OCI-LY3 (cell line): ENCODE results near the gene PTPRD.

Experiments used
- H2AFZ ChIP-seq: fragments of 200-600, 300-600 bp; shearing (Covaris generic); 2 replicates; pipeline ENCODE4 v1.6.0; 2014; ENCODE audit warnings: antibody characterized with exemption, low read depth, low read length
- H3K27ac ChIP-seq: fragments of 200-600, 300-600 bp; sonication (generic); 2 replicates; pipeline ENCODE4 v1.5.1; 2014; ENCODE audit warnings: mild to moderate bottlenecking, low read length, moderate library complexity, mixed read lengths
- H3K27me3 ChIP-seq: fragments of 200-600, 300-600 bp; sonication (generic); 2 replicates; pipeline ENCODE4 v1.6.1; 2014; ENCODE audit warnings: low read depth, low read length, mixed read lengths
- H3K36me3 ChIP-seq: fragments of 200-600, 300-600 bp; sonication (generic); replicated peaks from 2 replicates; pipeline ENCODE3; 2014; ENCODE audit warnings: low read depth, low read length, mixed read lengths
- H3K4me1 ChIP-seq: fragments of 300-600, 200-600 bp; sonication (generic); 2 replicates; pipeline ENCODE4 v1.6.1; 2014; ENCODE audit warnings: low read length, mixed read lengths
- H3K4me2 ChIP-seq: fragments of 200-600, 300-600 bp; sonication (generic); 2 replicates; pipeline ENCODE4 v1.6.1; 2014; ENCODE audit warnings: low read length, mixed read lengths
- H3K4me3 ChIP-seq: fragments of 300-600, 200-600 bp; sonication (generic); 2 replicates; pipeline ENCODE4 v1.5.1; 2014; ENCODE audit warnings: antibody characterized with exemption, mild to moderate bottlenecking, low read length, moderate library complexity
- H3K79me2 ChIP-seq: fragments of 300-600, 200-600 bp; shearing (Covaris generic); 2 replicates; pipeline ENCODE4 v1.6.1; 2014; ENCODE audit warnings: mild to moderate bottlenecking, low read length, mixed read lengths
- H3K9ac ChIP-seq: fragments of 300-600, 200-600 bp; shearing (Covaris generic); 2 replicates; pipeline ENCODE4 v1.6.0; 2014; ENCODE audit warnings: mild to moderate bottlenecking, low read length, moderate library complexity
- H3K9me3 ChIP-seq: fragments of 200-600, 300-600 bp; shearing (Covaris generic); 2 replicates; pipeline ENCODE4 v1.6.1; 2014; ENCODE audit warnings: low read length, mixed read lengths; ENCODE audit not compliant: insufficient read depth
- H4K20me1 ChIP-seq: fragments of 200-600, 300-600 bp; sonication (generic); 2 replicates; pipeline ENCODE4 v1.6.1; 2016; ENCODE audit warnings: low read length, mixed read lengths; ENCODE audit not compliant: insufficient read depth
- CTCF ChIP-seq: fragments of 200-600, 300-600 bp; sonication (generic); IDR thresholded peaks from 2 replicates; pipeline ENCODE4 v1.5.1; 2014; ENCODE audit warnings: antibody characterized with exemption, low read length, low read depth
- EZH2phosphoT487 ChIP-seq: fragments of 200-600 bp; shearing (Covaris generic); IDR thresholded peaks from 2 replicates; pipeline ENCODE4 v1.6.1; 2018; ENCODE audit warnings: antibody characterized with exemption, mixed run types, low read depth

Gene PTPRD

DNA sequence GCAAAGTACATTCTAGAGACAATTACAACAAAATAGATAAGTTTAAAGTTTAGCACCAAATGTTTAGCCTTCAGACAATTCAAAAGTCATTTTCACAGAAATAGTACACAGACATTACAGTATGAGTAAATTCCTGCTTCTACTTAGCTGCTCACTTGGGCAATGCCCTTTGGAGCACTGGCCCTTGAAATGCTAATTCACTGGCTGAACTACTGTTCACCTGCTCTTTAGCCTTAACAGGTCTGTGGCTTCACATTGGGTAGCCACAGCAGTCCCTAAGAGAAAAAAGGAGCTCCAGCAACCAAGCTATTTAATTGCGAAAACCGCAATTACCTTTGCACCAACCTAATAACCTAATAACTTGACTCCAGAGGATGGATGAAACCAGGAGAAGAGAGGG lies 1897.0 kb downstream of the PTPRD start:
- no peaks in the 10 kb centered on the region for H4K20me1 ChIP-seq
- H3K36me3 ChIP-seq = no peaks in the 10 kb centered on the region
- no peaks in the 10 kb centered on the region for H3K27me3 ChIP-seq
- no peak overlapping the region for H2AFZ ChIP-seq
- no peak overlapping the region for H3K4me2 ChIP-seq
- no peak overlapping the region for H3K27ac ChIP-seq
- no peaks in the 10 kb centered on the region for H3K9me3 ChIP-seq
- H3K4me3 ChIP-seq = no peak overlapping the region
- H3K4me1 ChIP-seq = no peaks in the 10 kb centered on the region
- no peak overlapping the region for H3K9ac ChIP-seq
- H3K79me2 ChIP-seq = no peaks in the 10 kb centered on the region
- TF ChIP-seq CTCF = no peak

- Histone ChIP-seq H3K4me3 (no peak overlapping the region), H3K4me2 (no peak overlapping the region), H4K20me1 (no peaks in the 10 kb centered on the region), H3K9me3 (no peaks in the 10 kb centered on the region), H3K27me3 (no peaks in the 10 kb centered on the region), H3K36me3 (no peaks in the 10 kb centered on the region), H2AFZ (no peak overlapping the region), H3K4me1 (no peaks in the 10 kb centered on the region), H3K27ac (no peak overlapping the region), H3K79me2 (no peaks in the 10 kb centered on the region), H3K9ac (no peak overlapping the region)
- TF ChIP-seq EZH2phosphoT487 (no peak), CTCF (no peak)
Measured at GRCh38 chr9:8713811-8714165, 1899.0 kb downstream of the PTPRD start.

DNA sequence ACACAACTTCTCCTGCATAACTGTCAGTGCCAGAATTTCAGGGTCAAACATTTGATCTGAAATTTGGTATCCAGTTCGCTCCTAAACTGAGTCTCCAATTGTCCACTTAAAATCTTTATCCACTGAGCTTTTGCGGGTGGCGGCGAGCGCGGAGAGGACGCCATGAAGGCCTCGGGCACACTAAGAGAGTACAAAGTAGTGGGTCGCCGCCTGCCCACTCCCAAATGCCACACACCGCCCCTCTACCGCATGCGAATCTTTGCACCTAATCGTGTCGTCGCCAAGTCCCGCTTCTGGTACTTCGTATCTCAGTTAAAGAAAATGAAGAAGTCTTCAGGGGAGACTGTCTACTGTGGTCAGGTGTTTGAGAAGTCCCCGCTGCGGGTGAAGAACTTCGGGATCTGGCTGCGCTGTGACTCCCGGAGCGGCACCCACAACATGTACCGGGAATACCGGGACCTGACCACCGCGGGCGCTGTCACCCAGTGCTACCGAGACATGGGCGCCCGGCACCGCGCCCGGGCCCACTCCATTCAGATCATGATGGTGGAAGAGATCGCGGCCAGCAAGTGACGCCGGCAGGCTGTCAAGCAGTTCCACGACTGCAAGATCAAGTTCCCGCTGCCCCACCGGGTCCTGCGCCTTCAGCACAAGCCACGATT lies 1899.5 kb downstream of the PTPRD start:
- Histone ChIP-seq H3K27me3 (no peaks in the 10 kb centered on the region), H3K4me1 (no peaks in the 10 kb centered on the region), H3K27ac (no peak overlapping the region), H3K9ac (no peak overlapping the region), H3K4me3 (no peak overlapping the region), H4K20me1 (no peaks in the 10 kb centered on the region), H2AFZ (no peak overlapping the region), H3K36me3 (no peaks in the 10 kb centered on the region), H3K79me2 (no peaks in the 10 kb centered on the region), H3K4me2 (no peak overlapping the region), H3K9me3 (no peaks in the 10 kb centered on the region)
- no peak for TF ChIP-seq EZH2phosphoT487

- Histone ChIP-seq H3K27me3 (peaks cover 3% of the 10 kb centered on the region; the same call in 1 of the 2 replicates), H3K27ac (no peak overlapping the region), H2AFZ (no peak overlapping the region), H3K4me2 (no peak overlapping the region), H4K20me1 (no peaks in the 10 kb centered on the region), H3K9ac (no peak overlapping the region), H3K36me3 (no peaks in the 10 kb centered on the region), H3K4me1 (no peaks in the 10 kb centered on the region), H3K4me3 (no peak overlapping the region), H3K79me2 (no peaks in the 10 kb centered on the region), H3K9me3 (no peaks in the 10 kb centered on the region)
- TF ChIP-seq EZH2phosphoT487 = no peak
- TF ChIP-seq CTCF = no peak
Measured at GRCh38 chr9:8709731-8710130, 1903.1 kb downstream of the PTPRD start.

DNA sequence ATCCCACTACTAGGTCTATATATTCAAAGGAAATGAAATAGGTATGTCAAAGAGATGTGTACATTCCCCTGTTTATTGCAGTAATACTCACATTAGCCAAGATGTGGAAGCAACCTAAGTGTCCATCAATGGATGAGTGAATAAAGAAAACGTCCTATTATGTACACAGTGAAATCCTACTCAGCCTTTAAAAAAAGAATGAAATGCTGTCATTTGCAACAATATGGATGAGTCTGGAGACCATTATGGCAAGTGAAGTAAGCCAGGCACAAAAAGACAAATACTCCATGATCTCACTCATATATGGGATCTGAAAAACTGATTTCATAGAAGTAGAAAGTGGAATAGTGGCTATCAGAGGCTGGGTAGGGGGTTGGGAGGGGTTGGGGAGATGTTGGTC lies 1904.1 kb downstream of the PTPRD start:
- no peaks in the 10 kb centered on the region for H3K79me2 ChIP-seq
- H3K27me3 ChIP-seq = peaks cover 3% of the 10 kb centered on the region; the same call in 1 of the 2 replicates
- H3K4me2 ChIP-seq = no peak overlapping the region
- no peak overlapping the region for H2AFZ ChIP-seq
- H3K9ac ChIP-seq = no peak overlapping the region
- H3K27ac ChIP-seq = no peak overlapping the region
- no peaks in the 10 kb centered on the region for H3K4me1 ChIP-seq
- H3K9me3 ChIP-seq = no peaks in the 10 kb centered on the region
- TF ChIP-seq CTCF = no peak
- no peak for TF ChIP-seq EZH2phosphoT487
- H3K36me3 ChIP-seq = no peaks in the 10 kb centered on the region
- no peak overlapping the region for H3K4me3 ChIP-seq
- H4K20me1 ChIP-seq = no peaks in the 10 kb centered on the region
